Measurements from ENCODE around the gene AMN1.

Gene AMN1

DNA sequence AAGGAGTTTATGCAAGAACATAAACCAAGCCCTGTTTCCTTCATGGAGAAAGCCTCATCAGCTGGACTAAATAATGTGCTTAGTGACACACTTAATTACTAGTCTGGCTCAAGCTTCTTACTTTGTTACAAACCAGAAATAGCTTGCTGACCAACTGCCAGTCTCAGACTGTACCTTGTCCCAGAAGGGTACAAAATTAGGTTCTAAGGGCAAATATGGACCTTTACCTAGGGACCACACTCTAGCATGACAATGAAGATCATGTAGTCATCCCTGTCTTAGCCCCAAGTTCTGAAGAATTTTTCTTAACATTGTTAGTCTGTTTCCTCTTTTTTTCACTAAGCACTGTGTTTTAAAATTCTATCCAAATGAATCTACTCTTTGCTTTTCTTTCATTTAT is 2.2 kb downstream of the AMN1 start:
- TF ChIP-seq POLR2AphosphoS5 (IDR thresholded peaks at IDR 0.05; ENCODE audit: low read depth, low read length): no peak
- TF ChIP-seq SIN3A (IDR thresholded peaks at IDR 0.05; ENCODE audit: borderline replicate concordance, insufficient read depth, low read length): no peak
- TF ChIP-seq FOXP2 (optimal IDR thresholded peaks at IDR 0.05; ENCODE audit: borderline replicate concordance, extremely low read depth, extremely low read length, insufficient read depth): no peak
- no peak for TF ChIP-seq TAF1 (IDR thresholded peaks at IDR 0.05; ENCODE audit: borderline replicate concordance, insufficient read depth, low read length)
- TF ChIP-seq, protein P1, sequence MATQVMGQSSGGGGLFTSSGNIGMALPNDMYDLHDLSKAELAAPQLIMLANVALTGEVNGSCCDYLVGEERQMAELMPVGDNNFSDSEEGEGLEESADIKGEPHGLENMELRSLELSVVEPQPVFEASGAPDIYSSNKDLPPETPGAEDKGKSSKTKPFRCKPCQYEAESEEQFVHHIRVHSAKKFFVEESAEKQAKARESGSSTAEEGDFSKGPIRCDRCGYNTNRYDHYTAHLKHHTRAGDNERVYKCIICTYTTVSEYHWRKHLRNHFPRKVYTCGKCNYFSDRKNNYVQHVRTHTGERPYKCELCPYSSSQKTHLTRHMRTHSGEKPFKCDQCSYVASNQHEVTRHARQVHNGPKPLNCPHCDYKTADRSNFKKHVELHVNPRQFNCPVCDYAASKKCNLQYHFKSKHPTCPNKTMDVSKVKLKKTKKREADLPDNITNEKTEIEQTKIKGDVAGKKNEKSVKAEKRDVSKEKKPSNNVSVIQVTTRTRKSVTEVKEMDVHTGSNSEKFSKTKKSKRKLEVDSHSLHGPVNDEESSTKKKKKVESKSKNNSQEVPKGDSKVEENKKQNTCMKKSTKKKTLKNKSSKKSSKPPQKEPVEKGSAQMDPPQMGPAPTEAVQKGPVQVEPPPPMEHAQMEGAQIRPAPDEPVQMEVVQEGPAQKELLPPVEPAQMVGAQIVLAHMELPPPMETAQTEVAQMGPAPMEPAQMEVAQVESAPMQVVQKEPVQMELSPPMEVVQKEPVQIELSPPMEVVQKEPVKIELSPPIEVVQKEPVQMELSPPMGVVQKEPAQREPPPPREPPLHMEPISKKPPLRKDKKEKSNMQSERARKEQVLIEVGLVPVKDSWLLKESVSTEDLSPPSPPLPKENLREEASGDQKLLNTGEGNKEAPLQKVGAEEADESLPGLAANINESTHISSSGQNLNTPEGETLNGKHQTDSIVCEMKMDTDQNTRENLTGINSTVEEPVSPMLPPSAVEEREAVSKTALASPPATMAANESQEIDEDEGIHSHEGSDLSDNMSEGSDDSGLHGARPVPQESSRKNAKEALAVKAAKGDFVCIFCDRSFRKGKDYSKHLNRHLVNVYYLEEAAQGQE (IDR thresholded peaks at IDR 0.05; ENCODE audit: insufficient read depth in 1 of 2, low read depth in 2 of 2, low read length in 2 of 2): no peak

DNA sequence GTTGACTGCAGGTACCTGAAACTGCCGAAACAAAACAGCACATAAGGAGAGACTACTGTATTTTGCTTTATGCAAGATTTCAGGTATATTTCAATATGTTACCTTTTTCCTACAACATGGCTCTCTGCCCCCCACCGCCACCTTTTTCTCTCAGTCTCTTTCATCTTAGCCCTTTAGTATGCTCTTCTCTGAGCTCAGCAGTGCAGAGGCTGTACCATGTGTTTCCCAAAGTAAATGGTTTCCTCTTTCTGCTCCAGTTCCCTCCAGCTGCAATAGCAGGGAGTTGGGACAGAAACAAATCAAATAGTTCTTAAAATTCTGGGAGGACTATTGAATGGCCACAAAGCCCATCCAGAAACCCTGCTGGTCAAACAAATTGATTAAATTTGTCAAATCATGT is 4.3 kb downstream of the AMN1 start:
- TF ChIP-seq, protein P1 (IDR thresholded peaks at IDR 0.05; ENCODE audit: insufficient read depth in 1 of 2, low read depth in 2 of 2, low read length in 2 of 2): no peak
- TF ChIP-seq FOXP2 (optimal IDR thresholded peaks at IDR 0.05; ENCODE audit: borderline replicate concordance, extremely low read depth, extremely low read length, insufficient read depth) (no peak), TAF1 (IDR thresholded peaks at IDR 0.05; ENCODE audit: borderline replicate concordance, insufficient read depth, low read length) (no peak), SIN3A (IDR thresholded peaks at IDR 0.05; ENCODE audit: borderline replicate concordance, insufficient read depth, low read length) (no peak), POLR2AphosphoS5 (IDR thresholded peaks at IDR 0.05; ENCODE audit: low read depth, low read length) (no peak)

DNA sequence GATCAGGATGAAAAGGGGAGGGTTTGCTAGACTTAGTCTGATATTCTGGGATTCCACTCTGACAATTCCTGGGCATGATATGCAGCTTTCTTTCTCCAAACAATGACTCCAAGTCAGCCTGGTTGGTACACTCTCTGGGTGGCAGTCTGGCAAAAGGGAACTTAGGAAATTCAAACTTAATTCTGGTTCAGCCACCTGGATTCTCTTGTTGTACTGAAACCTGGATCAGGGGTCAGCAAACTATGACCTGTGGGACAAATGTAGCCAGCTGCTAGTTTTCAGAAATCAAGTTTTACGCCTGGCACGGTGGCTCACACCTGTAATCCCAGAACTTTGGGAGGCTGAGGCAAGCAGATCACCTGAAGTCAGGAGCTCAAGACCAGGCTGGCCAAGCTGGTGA is 6.2 kb downstream of the AMN1 start:
- TF ChIP-seq, protein P1 (IDR thresholded peaks at IDR 0.05; ENCODE audit: insufficient read depth in 1 of 2, low read depth in 2 of 2, low read length in 2 of 2): no peak
- TF ChIP-seq FOXP2 (optimal IDR thresholded peaks at IDR 0.05; ENCODE audit: borderline replicate concordance, extremely low read depth, extremely low read length, insufficient read depth) (no peak), TAF1 (IDR thresholded peaks at IDR 0.05; ENCODE audit: borderline replicate concordance, insufficient read depth, low read length) (no peak), SIN3A (IDR thresholded peaks at IDR 0.05; ENCODE audit: borderline replicate concordance, insufficient read depth, low read length) (no peak), POLR2AphosphoS5 (IDR thresholded peaks at IDR 0.05; ENCODE audit: low read depth, low read length) (no peak)

DNA sequence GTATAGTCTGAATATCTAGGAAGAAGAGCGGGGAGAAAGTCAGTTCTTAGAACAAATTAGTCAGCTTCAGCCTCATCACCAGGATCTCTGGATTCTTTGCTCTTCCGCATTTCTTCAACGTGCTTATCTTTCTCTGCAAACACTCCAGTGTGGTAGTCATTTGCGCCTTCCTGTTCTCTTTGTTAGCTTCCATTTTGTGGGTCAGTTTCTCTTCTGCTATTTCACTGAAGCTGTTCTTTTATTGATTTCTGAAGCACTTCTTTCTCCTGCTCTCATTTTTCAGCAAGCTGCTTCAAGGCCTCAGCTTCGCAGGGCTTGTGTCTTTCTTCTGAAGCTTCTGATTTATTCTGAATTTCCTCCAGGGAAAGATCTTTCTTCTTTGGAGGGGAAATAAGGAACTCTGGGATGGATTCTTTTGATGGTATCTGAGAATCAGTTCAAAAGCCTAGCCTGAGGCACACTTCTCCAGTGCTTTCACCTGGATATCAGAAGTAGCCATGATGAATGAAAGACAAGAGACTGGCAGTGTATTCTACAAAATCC is 13.5 kb downstream of the AMN1 start:
- no peak for TF ChIP-seq SIN3A (IDR thresholded peaks at IDR 0.05; ENCODE audit: borderline replicate concordance, insufficient read depth, low read length)
- no peak for TF ChIP-seq TAF1 (IDR thresholded peaks at IDR 0.05; ENCODE audit: borderline replicate concordance, insufficient read depth, low read length)
- TF ChIP-seq FOXP2 (optimal IDR thresholded peaks at IDR 0.05; ENCODE audit: borderline replicate concordance, extremely low read depth, extremely low read length, insufficient read depth): no peak
- TF ChIP-seq, protein P1 (IDR thresholded peaks at IDR 0.05; ENCODE audit: insufficient read depth in 1 of 2, low read depth in 2 of 2, low read length in 2 of 2): no peak
- TF ChIP-seq POLR2AphosphoS5 (IDR thresholded peaks at IDR 0.05; ENCODE audit: low read depth, low read length): no peak

All from PFSK-1 (cell line).